A673 (cell line): ENCODE measurements around the gene KRT33B. TPM values are rescaled to one million over a fixed set of nuclear protein-coding genes. Genes with fewer than 3 reads are reported as not detected.
"Not testable (repeated sequence)": the region's sequence is repeated elsewhere in the genome, so short reads cannot be mapped to it uniquely, and the experiment has no call there.

Experiments used
- BruUV-seq: library from RNA; stranded (reverse); fragments of 400-500 nt; replicated peaks from 2 replicates; lab custom pipeline; 2021; lab: Mats Ljungman, UMichigan
- CTCF ChIA-PET: fragments of 300-600 bp; sonication (Branson Sonifier 250); formaldehyde crosslinking; loops from one replicate; lab custom pipeline; 2022; ENCODE audit warnings: antibody characterized with exemption; lab: Charles Lee
- POLR2A ChIA-PET: fragments of 300-600 bp; sonication (Branson Sonifier 250); formaldehyde crosslinking; loops from one replicate; lab custom pipeline; 2022; ENCODE audit warnings: antibody characterized with exemption; ENCODE audit not compliant: low non-redundant PET; lab: Charles Lee
- DNase-seq: peaks from one replicate; pipeline ENCODE4 v3.0.0-alpha.2; 2015; ENCODE audit warnings: low spot score
- H3K27ac ChIP-seq: fragments of 200-600 bp; sonication (generic); 2 replicates; pipeline ENCODE4 v1.5.1; 2016; ENCODE audit warnings: mixed run types, low read depth, mild to moderate bottlenecking, mixed read lengths, antibody characterized with exemption, low read length; ENCODE audit not compliant: poor library complexity, severe bottlenecking
- H3K27me3 ChIP-seq: fragments of 200-600 bp; sonication (generic); replicated peaks from 2 replicates; pipeline ENCODE4 v1.6.1; 2017; ENCODE audit warnings: mixed run types, low read depth, mild to moderate bottlenecking, mixed read lengths, antibody characterized with exemption, low read length; ENCODE audit not compliant: insufficient read depth, poor library complexity
- H3K36me3 ChIP-seq: fragments of 200-600 bp; sonication (generic); 2 replicates; pipeline ENCODE4 v1.6.1; 2016; ENCODE audit warnings: mixed run types, mild to moderate bottlenecking, mixed read lengths, antibody characterized with exemption, low read length; ENCODE audit not compliant: insufficient read depth, poor library complexity, severe bottlenecking
- H3K4me1 ChIP-seq: fragments of 200-600 bp; sonication (generic); 2 replicates; pipeline ENCODE4 v1.6.1; 2017; ENCODE audit warnings: mixed run types, mild to moderate bottlenecking, mixed read lengths, antibody characterized with exemption, low read length; ENCODE audit not compliant: insufficient read depth, poor library complexity, severe bottlenecking
- H3K4me3 ChIP-seq: fragments of 200-600 bp; sonication (generic); 2 replicates; pipeline ENCODE4 v1.5.1; 2016; ENCODE audit warnings: low read depth, mixed run types, mild to moderate bottlenecking, mixed read lengths, low read length; ENCODE audit not compliant: poor library complexity, severe bottlenecking
- H3K9me3 ChIP-seq: fragments of 200-600 bp; sonication (generic); 2 replicates; pipeline ENCODE4 v1.6.1; 2016; ENCODE audit warnings: mixed run types, low read depth, mild to moderate bottlenecking, mixed read lengths, antibody characterized with exemption, low read length; ENCODE audit not compliant: poor library complexity, severe bottlenecking
- EZH2 ChIP-seq: fragments of 200-600 bp; sonication (generic); IDR thresholded peaks from 2 replicates; pipeline ENCODE4 v1.6.1; 2017; ENCODE audit warnings: borderline replicate concordance, low read depth, mild to moderate bottlenecking, mixed read lengths, antibody characterized with exemption, low read length; ENCODE audit not compliant: poor library complexity, severe bottlenecking
- intact Hi-C: fragments of 100-400 bp; cut with micrococcal nuclease; formaldehyde crosslinking; loops from one replicate; pipeline ENCODE4 v1.10.0; 2022; ENCODE audit not compliant: unreplicated experiment
- total RNA-seq: library from RNA; stranded (reverse); gene quantifications from 2 replicates; pipeline ENCODE4 v1.2.3, GENCODE V29; 2021
- TF ChIP-seq, protein P1 (sequence below): fragments of 300-800, 200-600 bp; sonication (generic); conservative IDR thresholded peaks from 2 replicates; pipeline ENCODE4 v1.5.1; 2017; ENCODE audit warnings: low read depth, mild to moderate bottlenecking, antibody characterized with exemption, low read length, moderate library complexity, mixed read lengths

KRT33B gene
- total RNA-seq, 1 experiment from 2014 or later = not detected

DNA sequence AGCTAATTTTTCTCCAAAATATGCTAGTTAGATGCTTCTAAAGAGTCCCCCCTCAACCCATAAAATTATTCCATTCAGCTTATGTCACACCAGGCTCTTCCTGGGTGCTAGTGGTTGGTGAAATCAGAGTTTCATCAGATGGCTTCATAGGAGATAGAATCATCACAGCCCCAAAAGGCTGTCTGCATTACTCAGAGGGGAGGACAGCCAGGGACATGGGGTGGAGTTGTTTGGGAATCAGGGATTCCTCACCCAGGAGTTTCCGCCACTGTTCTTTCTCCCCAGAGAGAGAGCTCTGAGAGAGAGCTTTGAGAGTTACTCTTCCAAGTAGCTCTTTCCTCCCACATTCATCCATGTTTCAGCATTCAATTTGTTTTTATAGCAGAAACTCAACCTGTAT lies 12.8 kb upstream of the KRT33B start:
- CTCF ChIA-PET = no interaction called here
- no peaks in the 10 kb centered on the region for H3K27me3 ChIP-seq
- no peaks in the 10 kb centered on the region for H3K36me3 ChIP-seq
- no peak for DNase-seq
- TF ChIP-seq, protein P1, sequence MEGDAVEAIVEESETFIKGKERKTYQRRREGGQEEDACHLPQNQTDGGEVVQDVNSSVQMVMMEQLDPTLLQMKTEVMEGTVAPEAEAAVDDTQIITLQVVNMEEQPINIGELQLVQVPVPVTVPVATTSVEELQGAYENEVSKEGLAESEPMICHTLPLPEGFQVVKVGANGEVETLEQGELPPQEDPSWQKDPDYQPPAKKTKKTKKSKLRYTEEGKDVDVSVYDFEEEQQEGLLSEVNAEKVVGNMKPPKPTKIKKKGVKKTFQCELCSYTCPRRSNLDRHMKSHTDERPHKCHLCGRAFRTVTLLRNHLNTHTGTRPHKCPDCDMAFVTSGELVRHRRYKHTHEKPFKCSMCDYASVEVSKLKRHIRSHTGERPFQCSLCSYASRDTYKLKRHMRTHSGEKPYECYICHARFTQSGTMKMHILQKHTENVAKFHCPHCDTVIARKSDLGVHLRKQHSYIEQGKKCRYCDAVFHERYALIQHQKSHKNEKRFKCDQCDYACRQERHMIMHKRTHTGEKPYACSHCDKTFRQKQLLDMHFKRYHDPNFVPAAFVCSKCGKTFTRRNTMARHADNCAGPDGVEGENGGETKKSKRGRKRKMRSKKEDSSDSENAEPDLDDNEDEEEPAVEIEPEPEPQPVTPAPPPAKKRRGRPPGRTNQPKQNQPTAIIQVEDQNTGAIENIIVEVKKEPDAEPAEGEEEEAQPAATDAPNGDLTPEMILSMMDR = no peak
- no peak for TF ChIP-seq EZH2
- H3K9me3 ChIP-seq = peaks cover 2% of the 10 kb centered on the region
- no TSS peak for BruUV-seq
- H3K4me1 ChIP-seq = peaks cover 4% of the 10 kb centered on the region
- intact Hi-C loops = no loop called here
- no peak overlapping the region for H3K4me3 ChIP-seq
- POLR2A ChIA-PET = no interaction called here
- H3K27ac ChIP-seq = no peak overlapping the region

- CTCF ChIA-PET, H3K9me3 ChIP-seq, H3K36me3 ChIP-seq, POLR2A ChIA-PET, BruUV-seq, intact Hi-C loops, H3K4me3 ChIP-seq, DNase-seq, H3K27ac ChIP-seq, H3K27me3 ChIP-seq, H3K4me1 ChIP-seq: not testable (repeated sequence)
These were observed 12.3 kb upstream of the KRT33B start, which contains the start of gene KRT34 for GRCh38 chr17:41381943-41382342. KRT34 (minus strand) TSS chr17:41382306; CDS start chr17:41382246, 60 bp downstream.

DNA sequence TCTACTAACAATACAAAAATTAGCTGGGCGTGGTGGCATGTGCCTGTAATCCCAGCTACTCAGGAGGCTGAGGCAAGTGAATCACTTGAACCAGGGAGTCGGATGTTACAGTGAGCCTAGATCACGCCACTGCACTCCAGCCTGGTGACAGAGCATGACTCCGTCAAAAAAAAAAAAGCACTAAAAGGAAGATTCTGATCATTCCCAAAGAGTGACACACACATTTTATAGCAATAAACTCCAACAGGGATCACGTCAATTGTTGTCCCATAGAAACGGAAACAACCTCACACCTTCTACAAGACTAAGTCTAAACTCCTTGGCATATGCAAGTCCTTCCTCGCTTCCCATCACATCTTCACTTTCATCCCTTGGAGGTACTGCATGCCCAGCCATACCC lies 10.5 kb upstream of the KRT33B start:
- BruUV-seq, POLR2A ChIA-PET, H3K9me3 ChIP-seq, H3K36me3 ChIP-seq, H3K27me3 ChIP-seq, DNase-seq, H3K4me1 ChIP-seq, CTCF ChIA-PET, intact Hi-C loops, H3K27ac ChIP-seq, H3K4me3 ChIP-seq: not testable (repeated sequence)

DNA sequence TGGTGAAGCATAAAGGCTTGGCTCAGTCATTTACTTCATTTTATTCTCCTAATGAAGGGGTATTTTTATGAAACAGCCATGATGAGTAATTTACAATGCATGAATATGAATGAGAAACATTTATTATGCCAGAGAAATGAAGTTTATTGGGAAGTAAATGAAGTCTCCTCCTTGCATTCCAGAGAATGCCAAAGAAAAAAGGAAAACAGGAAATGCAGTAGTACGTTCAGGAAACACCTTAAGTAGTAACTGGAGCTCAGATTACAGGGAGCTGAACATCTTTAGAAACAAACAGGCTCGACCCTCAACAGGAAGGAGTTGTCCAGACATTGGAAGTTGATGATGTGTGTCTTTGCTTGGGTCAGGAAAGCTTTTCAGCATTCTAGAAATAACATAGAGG lies 7.9 kb upstream of the KRT33B start:
- POLR2A ChIA-PET = no interaction called here
- Histone ChIP-seq H3K36me3 (no peaks in the 10 kb centered on the region), H3K9me3 (no peaks in the 10 kb centered on the region), H3K27ac (peak overlapping the region; percentile 42), H3K4me1 (peaks cover 6% of the 10 kb centered on the region), H3K27me3 (no peaks in the 10 kb centered on the region), H3K4me3 (no peak overlapping the region)
- TF ChIP-seq EZH2 = no peak
- TF ChIP-seq, protein P1 = no peak
- BruUV-seq = no TSS peak
- intact Hi-C loops = no loop called here
- CTCF ChIA-PET = no interaction called here
- DNase-seq = peak; percentile 17
